ENCODE results near the gene BEGAIN. TPM values are rescaled to one million over a fixed set of nuclear protein-coding genes. Genes with fewer than 3 reads are reported as not detected.
"Not testable (repeated sequence)": the region's sequence is repeated elsewhere in the genome, so short reads cannot be mapped to it uniquely, and the experiment has no call there.

Gene BEGAIN
- polyA plus RNA-seq, 3 donors, result 2.3 to 3.0 (median 2.6) TPM

DNA sequence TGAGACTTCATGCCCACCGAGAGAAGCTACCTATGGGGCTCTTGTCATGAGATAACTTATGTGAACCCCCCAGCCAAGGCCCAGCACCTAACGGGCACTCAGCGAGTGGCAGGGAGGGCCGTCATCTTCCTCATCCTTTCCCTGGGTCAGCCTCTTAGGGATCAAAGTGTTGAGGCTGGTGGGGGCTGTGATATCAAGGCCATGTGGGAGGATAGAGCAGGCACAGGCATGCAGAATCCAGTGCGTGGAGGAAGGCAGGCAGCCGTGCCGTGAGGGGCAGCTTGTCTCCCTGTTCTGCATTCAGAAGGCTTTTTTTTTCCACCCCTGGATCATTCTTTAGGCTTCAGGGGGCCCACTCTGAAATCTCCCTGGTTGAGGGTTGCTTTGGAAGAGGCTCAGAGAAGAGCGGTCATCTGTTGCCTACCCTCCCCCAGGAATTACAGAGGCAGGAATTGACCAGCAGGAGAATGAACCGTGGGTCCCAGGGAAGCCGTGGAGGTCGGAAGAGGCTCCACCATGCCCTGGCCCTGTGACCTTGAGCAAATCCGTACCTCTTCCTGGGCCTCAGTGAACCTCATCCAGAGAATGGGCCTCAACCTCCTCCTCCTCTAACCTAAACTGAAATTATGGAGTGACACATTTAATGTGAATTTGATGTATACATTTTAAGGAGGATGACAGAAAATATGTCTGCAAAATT is 62.8 kb downstream of the BEGAIN start:
- DNase-seq, result no peak

- DNase-seq, result no peak
Measured at GRCh38 chr14:100523843-100524169, 63.4 kb downstream of the BEGAIN start.

- no peak for DNase-seq
Measured at GRCh38 chr14:100523131-100523842, 63.9 kb downstream of the BEGAIN start.

DNA sequence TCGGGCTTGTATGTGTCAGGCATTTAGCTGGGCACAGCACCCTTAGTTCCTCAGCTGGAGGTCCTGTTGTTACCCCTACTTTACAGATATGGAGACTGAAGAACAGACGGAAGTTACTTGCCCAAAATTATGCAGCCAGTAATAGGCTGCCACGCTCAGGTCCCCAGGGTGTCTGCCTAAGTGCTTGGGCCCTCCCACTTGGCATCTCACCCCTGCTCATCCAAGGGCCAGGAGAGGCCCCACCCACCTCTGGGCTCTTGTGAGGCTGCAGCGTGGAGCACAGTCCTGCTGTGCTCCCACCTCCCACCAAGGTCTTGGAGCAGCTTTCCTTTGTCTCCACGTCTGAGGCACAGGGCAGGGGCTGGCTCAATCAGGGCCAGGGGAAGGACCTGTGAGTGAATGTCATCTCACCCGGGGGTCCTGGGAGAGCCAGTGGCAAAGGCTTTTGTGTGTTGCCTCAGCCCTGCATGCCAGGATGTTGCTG is 64.6 kb downstream of the BEGAIN start:
- no peak for DNase-seq

DNA sequence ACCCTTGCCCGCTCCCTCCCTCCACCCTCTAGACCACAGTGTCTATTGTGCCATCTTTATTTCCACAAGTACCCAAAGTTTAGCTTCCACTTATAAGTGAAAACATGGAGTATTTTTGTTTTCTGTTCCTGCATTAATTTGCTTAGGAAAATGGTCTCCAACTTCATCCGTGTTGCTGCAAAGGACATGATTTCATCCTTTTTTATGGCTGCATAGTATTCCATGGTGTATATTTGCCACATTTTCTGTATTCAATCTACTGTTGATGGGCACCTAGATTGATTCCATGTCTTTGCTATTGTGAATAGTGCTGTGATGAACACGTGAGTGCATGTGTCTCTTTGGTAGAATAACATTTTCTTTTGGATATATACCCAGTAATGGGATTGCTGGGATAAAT is 81.2 kb downstream of the BEGAIN start:
- DNase-seq, result not testable (repeated sequence)

- DNase-seq, result no peak
Measured at GRCh38 chr14:100504372-100505078, 82.7 kb downstream of the BEGAIN start.

DNA sequence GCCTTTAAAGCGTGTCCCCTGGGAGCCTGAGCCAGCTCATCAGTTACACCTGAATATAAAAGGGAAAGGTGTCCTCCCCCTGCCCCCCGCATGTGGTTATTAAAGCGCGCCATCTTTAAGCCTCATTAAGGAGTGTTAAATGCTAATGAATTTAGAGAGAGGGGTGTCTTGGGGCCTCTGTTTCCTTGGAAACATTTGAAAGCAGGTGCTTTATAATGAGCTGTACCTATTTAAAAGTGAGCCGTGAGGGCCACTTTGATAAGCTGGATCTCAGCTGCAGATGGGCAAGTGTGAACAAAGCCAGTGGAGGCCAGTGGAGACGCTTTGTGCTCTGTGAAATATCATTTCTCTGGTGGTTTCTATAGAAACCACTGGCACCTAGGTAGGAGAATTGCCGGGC is 84.0 kb downstream of the BEGAIN start:
- DNase-seq, result no peak

- no peak for DNase-seq
Measured at GRCh38 chr14:100502622-100503220, 84.5 kb downstream of the BEGAIN start.

GRCh38 chr14:100500128-100500527 is 87.1 kb downstream of the BEGAIN start:
- DNase-seq, result no peak

- no peak for DNase-seq
Measured at GRCh38 chr14:100498068-100498467, 89.1 kb downstream of the BEGAIN start.

GRCh38 chr14:100495917-100496316 is 91.3 kb downstream of the BEGAIN start:
- DNase-seq, result no peak

GRCh38 chr14:100494645-100495044 is 92.6 kb downstream of the BEGAIN start:
- no peak for DNase-seq

- no peak for DNase-seq
Measured at GRCh38 chr14:100490252-100490651, 97.0 kb downstream of the BEGAIN start.

DNA sequence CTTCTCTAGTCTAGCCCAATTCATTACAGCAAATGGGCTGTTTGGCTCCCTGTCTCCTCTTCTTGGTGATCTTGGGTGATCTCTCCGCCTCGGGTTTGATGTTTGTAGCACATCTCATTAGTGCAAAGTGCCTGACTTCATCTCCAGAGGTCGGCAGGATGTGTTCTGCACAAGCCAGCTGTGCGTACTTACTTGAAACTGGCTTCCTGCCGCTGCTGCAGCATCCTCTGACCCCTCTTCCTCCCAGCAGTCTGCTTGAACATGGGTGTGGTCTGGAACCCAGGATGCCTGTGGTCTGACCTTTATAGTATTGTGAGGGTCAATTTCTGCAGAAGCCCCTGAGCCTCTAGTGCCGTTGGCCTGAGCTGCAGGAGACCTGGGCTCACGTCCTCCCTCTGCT is 99.2 kb downstream of the BEGAIN start:
- DNase-seq, result no peak

DNA sequence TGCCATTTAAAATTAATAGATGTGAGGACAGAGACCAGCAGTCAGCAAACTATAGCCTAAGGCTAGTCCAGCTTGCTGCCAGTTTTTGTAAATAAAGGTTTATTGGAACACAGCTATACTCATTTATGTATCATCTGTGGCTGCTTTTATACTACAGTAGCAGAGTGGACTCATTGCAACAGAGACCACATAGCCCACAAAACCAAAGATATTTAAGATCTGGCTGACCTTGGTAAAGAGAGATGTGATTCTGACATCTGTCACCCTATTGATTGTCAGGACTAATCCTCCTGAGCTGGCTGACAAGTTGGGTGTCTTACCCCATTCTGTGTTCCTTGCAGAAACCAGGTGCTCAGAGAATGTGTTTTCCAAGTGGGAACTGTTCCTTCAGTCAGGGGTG is 99.9 kb downstream of the BEGAIN start:
- DNase-seq, result no peak

Other genes with a start within 250 kb of the BEGAIN start
- gene WDR25, start 210.9 kb downstream of the BEGAIN start, polyA plus RNA-seq (ENCODE audit: insufficient read length in 3 of 3), result 10 to 100 TPM; 11.2 to 12.3 (median 11.7) TPM
- 10 to 100 TPM; 13.0 to 17.6 (median 15.2) TPM for gene DLK1, start 139.5 kb upstream of the BEGAIN start, polyA plus RNA-seq (ENCODE audit: insufficient read length in 3 of 3)
- gene MEG3, start 238.7 kb upstream of the BEGAIN start, polyA plus RNA-seq (ENCODE audit: insufficient read length in 3 of 3), result 100 to 1,000 TPM; 122 to 305 (median 222) TPM

All from renal pelvis (tissue), 4 donors.